GM13976 (cell line): ENCODE results near the gene KCTD18.

Source experiments
- DNase-seq: peaks from one replicate; pipeline ENCODE4 v3.0.0; 2012; ENCODE audit warnings: low spot score
- CTCF ChIP-seq: IDR thresholded peaks from 2 replicates; pipeline ENCODE4 v1.5.1; 2012; ENCODE audit warnings: borderline replicate concordance, mild to moderate bottlenecking; ENCODE audit not compliant: insufficient read depth; ENCODE audit errors: extremely low read depth, missing control alignments, control extremely low read depth
- in situ Hi-C: fragments of 300-500 bp; cut with MboI; formaldehyde crosslinking; loops from one replicate; pipeline ENCODE4 v1.12.0; 2022; ENCODE audit warnings: low sequenced_read_pairs, mixed read lengths, inconsistent platforms; ENCODE audit not compliant: unreplicated experiment

KCTD18 gene

GRCh38 chr2:200482194-200482593 lies 27.7 kb downstream of the KCTD18 start:
- peak; percentile 41 for DNase-seq
- TF ChIP-seq CTCF = no peak
- in situ Hi-C loops = no loop called here

- TF ChIP-seq CTCF = no peak
- no peak for DNase-seq
- in situ Hi-C loops = no loop called here
Measured at GRCh38 chr2:200479692-200480265, 30.1 kb downstream of the KCTD18 start.

GRCh38 chr2:200477667-200478131 lies 32.2 kb downstream of the KCTD18 start:
- in situ Hi-C loops = no loop called here
- no peak for DNase-seq

GRCh38 chr2:200476836-200477235 lies 33.0 kb downstream of the KCTD18 start:
- no peak for DNase-seq
- in situ Hi-C loops = no loop called here
- no peak for TF ChIP-seq CTCF

More at GRCh38 chr2:200477667-200478131, 32.2 kb downstream of the KCTD18 start:
- TF ChIP-seq CTCF = no peak

GRCh38 chr2:200475795-200476194 lies 34.1 kb downstream of the KCTD18 start:
- DNase-seq = no peak
- in situ Hi-C loops = no loop called here
- no peak for TF ChIP-seq CTCF

- peak; percentile 43 for DNase-seq
- TF ChIP-seq CTCF = no peak
- in situ Hi-C loops = loop anchor here (5.0 kb wide), 1 partner anchor 486 kb away; no protein-coding TSS in a partner anchor
Measured at GRCh38 chr2:200472853-200473464, 36.9 kb downstream of the KCTD18 start.
